GM12878 (cell line): ENCODE measurements around the gene GRM5. TPM values are rescaled to one million over a fixed set of nuclear protein-coding genes. Genes with fewer than 3 reads are reported as not detected.

Experiments
- CBX5 ChIP-seq: sonication (generic); IDR thresholded peaks from 2 replicates; pipeline ENCODE4 v1.6.1; 2016; ENCODE audit warnings: low read depth, moderate library complexity, mild to moderate bottlenecking, inconsistent platforms
- CHD4 ChIP-seq: fragments of 200-600 bp; sonication (generic); IDR thresholded peaks from 2 replicates; pipeline ENCODE4 v1.6.1; 2016; ENCODE audit warnings: mild to moderate bottlenecking
- ELK1 ChIP-seq: IDR thresholded peaks from 2 replicates; pipeline ENCODE4 v1.6.1; 2012; ENCODE audit warnings: low read depth, low read length, improper control_type of control experiment
- RAD51 ChIP-seq: fragments of 450-650 bp; IDR thresholded peaks from 2 replicates; pipeline ENCODE4 v1.6.1; 2016; ENCODE audit warnings: moderate library complexity, mild to moderate bottlenecking, inconsistent platforms
- SKIL ChIP-seq: fragments of 450-650 bp; IDR thresholded peaks from 2 replicates; pipeline ENCODE4 v1.6.1; 2017; ENCODE audit warnings: mild to moderate bottlenecking, low read depth, inconsistent platforms; ENCODE audit not compliant: poor library complexity, severe bottlenecking
- TBL1XR1 ChIP-seq: IDR thresholded peaks from 2 replicates; pipeline ENCODE4 v1.6.1; 2012; ENCODE audit warnings: low read depth, low read length, improper control_type of control experiment
- YBX1 ChIP-seq: fragments of 450-650 bp; IDR thresholded peaks from 2 replicates; pipeline ENCODE4 v1.6.1; 2016; ENCODE audit warnings: antibody characterized with exemption
- ZBTB33 ChIP-seq: fragments of 450-650 bp; IDR thresholded peaks from 2 replicates; pipeline ENCODE4 v1.6.1; 2017; ENCODE audit warnings: mild to moderate bottlenecking
- polyA plus RNA-seq, 11 experiments: library from polyadenylated mRNA; depleted of rRNA in 4 of 11; unstranded in 6 of 11; stranded (reverse) in 5 of 11; fragments of >200 nt; fragmentation: Nextera tagmentation in 4 of 11; fragmentation: Illumina TruSeq in 1 of 11; extraction: Ambion mirVana in 4 of 11; extraction: Trizol in 1 of 11; gene quantifications; 1 replicate in 1 of 11; 2 replicates in 10 of 11; pipeline versions ENCODE4 v1.2.1 to v1.2.3, GENCODE V29; 2011 to 2016; ENCODE audit warnings: inconsistent platforms in 2 of 11, missing spikeins in 2 of 11, low read depth in 1 of 11
- total RNA-seq, 4 experiments: library from RNA; depleted of rRNA in 3 of 4; stranded (reverse); fragments of >200 nt in 3 of 4; fragmentation: Illumina TruSeq in 1 of 4; extraction: Trizol in 1 of 4; gene quantifications; 2 replicates each; pipeline versions ENCODE4 v1.2.1 to v1.2.3, GENCODE V29; 2013 to 2021

Gene GRM5
- total and polyA plus RNA-seq, 10 of the 15 experiments (the other 5 are each of a cell fraction or from before 2014, with no cell fraction given): not detected

GRCh38 chr11:88831303-88831890, 234.4 kb downstream of the GRM5 start (continued):
- TF ChIP-seq ELK1 (no peak), TBL1XR1 (no peak), RAD51 (no peak), ZBTB33 (no peak), CHD4 (no peak), CBX5 (no peak), SKIL (no peak), YBX1 (no peak)
